ENCODE results near the gene NT5DC1. TPM values are rescaled to one million over a fixed set of nuclear protein-coding genes. Genes with fewer than 3 reads are reported as not detected.

Gene NT5DC1
- total and polyA plus RNA-seq, 2 experiments from 2014 or later = 27.0 to 29.8 TPM

- Histone ChIP-seq H3F3A (replicated peaks; ENCODE audit: low read depth) (no peaks in the 10 kb centered on the region), H3K4me3 (no peak overlapping the region), H3K4me1 (ENCODE audit: insufficient read depth) (no peaks in the 10 kb centered on the region), H4K20me1 (replicated peaks; ENCODE audit: insufficient read depth) (no peaks in the 10 kb centered on the region), H3K27ac (ENCODE audit: low read depth) (no peak overlapping the region), H2AFZ (no peak overlapping the region), H3K36me3 (ENCODE audit: insufficient read depth) (no peaks in the 10 kb centered on the region), H3K4me2 (no peak overlapping the region), H3K27me3 (ENCODE audit: insufficient read depth) (no peaks in the 10 kb centered on the region), H3K79me2 (replicated peaks; ENCODE audit: insufficient read depth) (no peaks in the 10 kb centered on the region), H3K9me2 (ENCODE audit: insufficient read depth) (no peaks in the 10 kb centered on the region)
- Mint-ChIP-seq H3K9me3 (no peaks in the 10 kb centered on the region), H3K27ac (no peak overlapping the region), H3K4me3 (no peak overlapping the region), H3K36me3 (ENCODE audit: low read depth) (no peaks in the 10 kb centered on the region), H3K27me3 (ENCODE audit: insufficient read depth, low read depth, poor library complexity) (no peaks in the 10 kb centered on the region), H3K4me1 (no peaks in the 10 kb centered on the region)
- ATAC-seq (no peak), DNase-seq (ENCODE audit: low spot score) (no peak)
- TF ChIP-seq EZH2 (IDR thresholded peaks at IDR 0.05; ENCODE audit: low read depth, unreplicated experiment) (no peak), REST (IDR thresholded peaks at IDR 0.05; ENCODE audit: unreplicated experiment) (no peak), NANOG (IDR thresholded peaks at IDR 0.05; ENCODE audit: borderline replicate concordance) (no peak), POLR2AphosphoS5 (IDR thresholded peaks at IDR 0.05; ENCODE audit: low read depth) (no peak), ZNF331 (CRISPR knock-in tag; IDR thresholded peaks at IDR 0.05; ENCODE audit: low read depth) (no peak), JUNB (IDR thresholded peaks at IDR 0.05; ENCODE audit: unreplicated experiment) (no peak), ZNF462 (CRISPR knock-in tag; IDR thresholded peaks at IDR 0.05) (no peak), CTCF (conservative IDR thresholded peaks at IDR 0.05; ENCODE audit: low read depth in 2 of 2) (no peak), EZH2phosphoT487 (IDR thresholded peaks at IDR 0.05; ENCODE audit: unreplicated experiment) (no peak), CREB1 (CRISPR knock-in tag; IDR thresholded peaks at IDR 0.05; ENCODE audit: low read depth) (no peak), ETS1 (IDR thresholded peaks at IDR 0.05) (no peak), STAT1 (IDR thresholded peaks at IDR 0.05; ENCODE audit: unreplicated experiment) (no peak), ZNF114 (CRISPR knock-in tag; IDR thresholded peaks at IDR 0.05) (no peak)
Observed at GRCh38 chr6:116191881-116192280, 91.2 kb downstream of the NT5DC1 start.

Measured in GM23338 (cell line).